GM12873 (cell line): ENCODE results near the gene AGBL1.

Experiments
- CTCF ChIP-seq: IDR thresholded peaks from 2 replicates; pipeline ENCODE4 v1.5.1; 2012; ENCODE audit warnings: low read depth, mild to moderate bottlenecking, moderate library complexity, low read length, control low read depth; ENCODE audit not compliant: insufficient read depth; ENCODE audit errors: missing control alignments

Gene AGBL1

GRCh38 chr15:86609275-86609674, 529.6 kb downstream of the AGBL1 start:
- no peak for TF ChIP-seq CTCF

- no peak for TF ChIP-seq CTCF
Measured at GRCh38 chr15:86610038-86610437, 530.4 kb downstream of the AGBL1 start.

- no peak for TF ChIP-seq CTCF
Measured at GRCh38 chr15:86611417-86612040, 531.9 kb downstream of the AGBL1 start.

- TF ChIP-seq CTCF, result no peak
Measured at GRCh38 chr15:86615411-86615810, 535.7 kb downstream of the AGBL1 start.

- no peak for TF ChIP-seq CTCF
Measured at GRCh38 chr15:86615816-86616215, 536.1 kb downstream of the AGBL1 start.

- TF ChIP-seq CTCF, result no peak
Measured at GRCh38 chr15:86616771-86617170, 537.1 kb downstream of the AGBL1 start.

GRCh38 chr15:86620157-86620556, 540.5 kb downstream of the AGBL1 start:
- no peak for TF ChIP-seq CTCF
